ENCODE measurements around the gene CCSER1. TPM values are rescaled to one million over a fixed set of nuclear protein-coding genes. Genes with fewer than 3 reads are reported as not detected.

CCSER1 gene
- total and polyA plus RNA-seq, 2 experiments from 2014 or later = 2.9 to 3.4 TPM

GRCh38 chr4:90727938-90728337, 600.7 kb downstream of the CCSER1 start (continued):
- TF ChIP-seq, protein P1, sequence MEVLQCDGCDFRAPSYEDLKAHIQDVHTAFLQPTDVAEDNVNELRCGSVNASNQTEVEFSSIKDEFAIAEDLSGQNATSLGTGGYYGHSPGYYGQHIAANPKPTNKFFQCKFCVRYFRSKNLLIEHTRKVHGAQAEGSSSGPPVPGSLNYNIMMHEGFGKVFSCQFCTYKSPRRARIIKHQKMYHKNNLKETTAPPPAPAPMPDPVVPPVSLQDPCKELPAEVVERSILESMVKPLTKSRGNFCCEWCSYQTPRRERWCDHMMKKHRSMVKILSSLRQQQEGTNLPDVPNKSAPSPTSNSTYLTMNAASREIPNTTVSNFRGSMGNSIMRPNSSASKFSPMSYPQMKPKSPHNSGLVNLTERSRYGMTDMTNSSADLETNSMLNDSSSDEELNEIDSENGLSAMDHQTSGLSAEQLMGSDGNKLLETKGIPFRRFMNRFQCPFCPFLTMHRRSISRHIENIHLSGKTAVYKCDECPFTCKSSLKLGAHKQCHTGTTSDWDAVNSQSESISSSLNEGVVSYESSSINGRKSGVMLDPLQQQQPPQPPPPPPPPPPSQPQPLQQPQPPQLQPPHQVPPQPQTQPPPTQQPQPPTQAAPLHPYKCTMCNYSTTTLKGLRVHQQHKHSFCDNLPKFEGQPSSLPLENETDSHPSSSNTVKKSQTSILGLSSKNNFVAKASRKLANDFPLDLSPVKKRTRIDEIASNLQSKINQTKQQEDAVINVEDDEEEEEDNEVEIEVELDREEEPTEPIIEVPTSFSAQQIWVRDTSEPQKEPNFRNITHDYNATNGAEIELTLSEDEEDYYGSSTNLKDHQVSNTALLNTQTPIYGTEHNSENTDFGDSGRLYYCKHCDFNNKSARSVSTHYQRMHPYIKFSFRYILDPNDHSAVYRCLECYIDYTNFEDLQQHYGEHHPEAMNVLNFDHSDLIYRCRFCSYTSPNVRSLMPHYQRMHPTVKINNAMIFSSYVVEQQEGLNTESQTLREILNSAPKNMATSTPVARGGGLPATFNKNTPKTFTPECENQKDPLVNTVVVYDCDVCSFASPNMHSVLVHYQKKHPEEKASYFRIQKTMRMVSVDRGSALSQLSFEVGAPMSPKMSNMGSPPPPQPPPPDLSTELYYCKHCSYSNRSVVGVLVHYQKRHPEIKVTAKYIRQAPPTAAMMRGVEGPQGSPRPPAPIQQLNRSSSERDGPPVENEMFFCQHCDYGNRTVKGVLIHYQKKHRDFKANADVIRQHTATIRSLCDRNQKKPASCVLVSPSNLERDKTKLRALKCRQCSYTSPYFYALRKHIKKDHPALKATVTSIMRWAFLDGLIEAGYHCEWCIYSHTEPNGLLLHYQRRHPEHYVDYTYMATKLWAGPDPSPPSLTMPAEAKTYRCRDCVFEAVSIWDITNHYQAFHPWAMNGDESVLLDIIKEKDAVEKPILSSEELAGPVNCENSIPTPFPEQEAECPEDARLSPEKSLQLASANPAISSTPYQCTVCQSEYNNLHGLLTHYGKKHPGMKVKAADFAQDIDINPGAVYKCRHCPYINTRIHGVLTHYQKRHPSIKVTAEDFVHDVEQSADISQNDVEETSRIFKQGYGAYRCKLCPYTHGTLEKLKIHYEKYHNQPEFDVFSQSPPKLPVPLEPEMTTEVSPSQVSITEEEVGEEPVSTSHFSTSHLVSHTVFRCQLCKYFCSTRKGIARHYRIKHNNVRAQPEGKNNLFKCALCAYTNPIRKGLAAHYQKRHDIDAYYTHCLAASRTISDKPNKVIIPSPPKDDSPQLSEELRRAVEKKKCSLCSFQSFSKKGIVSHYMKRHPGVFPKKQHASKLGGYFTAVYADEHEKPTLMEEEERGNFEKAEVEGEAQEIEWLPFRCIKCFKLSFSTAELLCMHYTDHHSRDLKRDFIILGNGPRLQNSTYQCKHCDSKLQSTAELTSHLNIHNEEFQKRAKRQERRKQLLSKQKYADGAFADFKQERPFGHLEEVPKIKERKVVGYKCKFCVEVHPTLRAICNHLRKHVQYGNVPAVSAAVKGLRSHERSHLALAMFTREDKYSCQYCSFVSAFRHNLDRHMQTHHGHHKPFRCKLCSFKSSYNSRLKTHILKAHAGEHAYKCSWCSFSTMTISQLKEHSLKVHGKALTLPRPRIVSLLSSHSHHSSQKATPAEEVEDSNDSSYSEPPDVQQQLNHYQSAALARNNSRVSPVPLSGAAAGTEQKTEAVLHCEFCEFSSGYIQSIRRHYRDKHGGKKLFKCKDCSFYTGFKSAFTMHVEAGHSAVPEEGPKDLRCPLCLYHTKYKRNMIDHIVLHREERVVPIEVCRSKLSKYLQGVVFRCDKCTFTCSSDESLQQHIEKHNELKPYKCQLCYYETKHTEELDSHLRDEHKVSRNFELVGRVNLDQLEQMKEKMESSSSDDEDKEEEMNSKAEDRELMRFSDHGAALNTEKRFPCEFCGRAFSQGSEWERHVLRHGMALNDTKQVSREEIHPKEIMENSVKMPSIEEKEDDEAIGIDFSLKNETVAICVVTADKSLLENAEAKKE (CRISPR knock-in tag; IDR thresholded peaks at IDR 0.05) = peak; percentile 96
- TF ChIP-seq ZNF114 (CRISPR knock-in tag; IDR thresholded peaks at IDR 0.05) = 0 out of 2 replicates have a peak, but pooled peaks have one; percentile 76
- TF ChIP-seq CREB1 (CRISPR knock-in tag; IDR thresholded peaks at IDR 0.05; ENCODE audit: low read depth) = no peak
- no peak for TF ChIP-seq EZH2 (IDR thresholded peaks at IDR 0.05; ENCODE audit: low read depth, unreplicated experiment)
- no peak for TF ChIP-seq POLR2AphosphoS5 (IDR thresholded peaks at IDR 0.05; ENCODE audit: low read depth)
- no peak for TF ChIP-seq JUNB (IDR thresholded peaks at IDR 0.05; ENCODE audit: unreplicated experiment)

GRCh38 chr4:90730752-90731151, 603.6 kb downstream of the CCSER1 start:
- H3K9me2 ChIP-seq (ENCODE audit: insufficient read depth) = peaks cover 4% of the 10 kb centered on the region; the same call in 1 of the 2 replicates
- no peak overlapping the region for H3K4me2 ChIP-seq
- no peak overlapping the region for H2AFZ ChIP-seq
- H3K4me1 Mint-ChIP-seq = peaks cover 23% of the 10 kb centered on the region
- no peaks in the 10 kb centered on the region for H3K36me3 Mint-ChIP-seq (ENCODE audit: low read depth)
- TF ChIP-seq, protein P2, sequence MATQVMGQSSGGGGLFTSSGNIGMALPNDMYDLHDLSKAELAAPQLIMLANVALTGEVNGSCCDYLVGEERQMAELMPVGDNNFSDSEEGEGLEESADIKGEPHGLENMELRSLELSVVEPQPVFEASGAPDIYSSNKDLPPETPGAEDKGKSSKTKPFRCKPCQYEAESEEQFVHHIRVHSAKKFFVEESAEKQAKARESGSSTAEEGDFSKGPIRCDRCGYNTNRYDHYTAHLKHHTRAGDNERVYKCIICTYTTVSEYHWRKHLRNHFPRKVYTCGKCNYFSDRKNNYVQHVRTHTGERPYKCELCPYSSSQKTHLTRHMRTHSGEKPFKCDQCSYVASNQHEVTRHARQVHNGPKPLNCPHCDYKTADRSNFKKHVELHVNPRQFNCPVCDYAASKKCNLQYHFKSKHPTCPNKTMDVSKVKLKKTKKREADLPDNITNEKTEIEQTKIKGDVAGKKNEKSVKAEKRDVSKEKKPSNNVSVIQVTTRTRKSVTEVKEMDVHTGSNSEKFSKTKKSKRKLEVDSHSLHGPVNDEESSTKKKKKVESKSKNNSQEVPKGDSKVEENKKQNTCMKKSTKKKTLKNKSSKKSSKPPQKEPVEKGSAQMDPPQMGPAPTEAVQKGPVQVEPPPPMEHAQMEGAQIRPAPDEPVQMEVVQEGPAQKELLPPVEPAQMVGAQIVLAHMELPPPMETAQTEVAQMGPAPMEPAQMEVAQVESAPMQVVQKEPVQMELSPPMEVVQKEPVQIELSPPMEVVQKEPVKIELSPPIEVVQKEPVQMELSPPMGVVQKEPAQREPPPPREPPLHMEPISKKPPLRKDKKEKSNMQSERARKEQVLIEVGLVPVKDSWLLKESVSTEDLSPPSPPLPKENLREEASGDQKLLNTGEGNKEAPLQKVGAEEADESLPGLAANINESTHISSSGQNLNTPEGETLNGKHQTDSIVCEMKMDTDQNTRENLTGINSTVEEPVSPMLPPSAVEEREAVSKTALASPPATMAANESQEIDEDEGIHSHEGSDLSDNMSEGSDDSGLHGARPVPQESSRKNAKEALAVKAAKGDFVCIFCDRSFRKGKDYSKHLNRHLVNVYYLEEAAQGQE (IDR thresholded peaks at IDR 0.05; ENCODE audit: unreplicated experiment) = no peak
- no peak for TF ChIP-seq ZNF331 (CRISPR knock-in tag; IDR thresholded peaks at IDR 0.05; ENCODE audit: low read depth)
- TF ChIP-seq EZH2phosphoT487 (IDR thresholded peaks at IDR 0.05; ENCODE audit: unreplicated experiment) = no peak
- no peak for ATAC-seq
- no peak overlapping the region for H3K4me3 ChIP-seq
- H3K4me3 Mint-ChIP-seq = no peak overlapping the region
- no peaks in the 10 kb centered on the region for H3F3A ChIP-seq (replicated peaks; ENCODE audit: low read depth)
- H3K4me1 ChIP-seq (ENCODE audit: insufficient read depth) = peaks cover 17% of the 10 kb centered on the region
- no peak overlapping the region for H3K27ac Mint-ChIP-seq
- H3K27me3 Mint-ChIP-seq (ENCODE audit: insufficient read depth, low read depth, poor library complexity) = peaks cover 2% of the 10 kb centered on the region
- no peaks in the 10 kb centered on the region for H3K79me2 ChIP-seq (replicated peaks; ENCODE audit: insufficient read depth)
- H3K36me3 ChIP-seq (ENCODE audit: insufficient read depth) = no peaks in the 10 kb centered on the region
- H3K27me3 ChIP-seq (ENCODE audit: insufficient read depth) = no peaks in the 10 kb centered on the region
- DNase-seq (ENCODE audit: low spot score) = no peak
- H4K20me1 ChIP-seq (replicated peaks; ENCODE audit: insufficient read depth) = no peaks in the 10 kb centered on the region
- no peak overlapping the region for H3K27ac ChIP-seq (ENCODE audit: low read depth)
- H3K9me3 Mint-ChIP-seq = no peaks in the 10 kb centered on the region; the same call in 2 of the 3 replicates
